Measurements from ENCODE around the gene SPINK5.

SPINK5 gene

GRCh38 chr5:148186248-148187003 lies 122.6 kb downstream of the SPINK5 start:
- DNase-seq (ENCODE audit: low read depth) = no peak
